HG02798 (cell line): ENCODE results near the gene SETD2.
"Not testable (repeated sequence)": the region's sequence is repeated elsewhere in the genome, so short reads cannot be mapped to it uniquely, and the experiment has no call there.

Experiments used
- ATAC-seq: cut with Tn5 transposase; IDR thresholded peaks from one replicate; pipeline ENCODE4 v1.9.1; 2021; ENCODE audit warnings: mild to moderate bottlenecking; ENCODE audit not compliant: unreplicated experiment, poor library complexity

SETD2 gene

GRCh38 chr3:47164007-47164881, at the start of gene SETD2:
Gene SETD2 (minus strand): TSS chr3:47164113. CDS start chr3:47163924, 189 bp downstream.
- ATAC-seq = peak; percentile 76

- no peak for ATAC-seq
Observed at GRCh38 chr3:47210863-47211405, 47.0 kb upstream of the SETD2 start.

GRCh38 chr3:47206022-47206421, 42.1 kb upstream of the SETD2 start:
- not testable (repeated sequence) for ATAC-seq

- no peak for ATAC-seq
Observed at GRCh38 chr3:47204875-47205274, 41.0 kb upstream of the SETD2 start.

- no peak for ATAC-seq
Observed at GRCh38 chr3:47202542-47202941, 38.6 kb upstream of the SETD2 start.

- no peak for ATAC-seq
Observed at GRCh38 chr3:47197287-47197686, 33.4 kb upstream of the SETD2 start.

GRCh38 chr3:47194994-47195393, 31.1 kb upstream of the SETD2 start:
- no peak for ATAC-seq

GRCh38 chr3:47193871-47194859, 30.3 kb upstream of the SETD2 start:
- ATAC-seq = no peak

GRCh38 chr3:47186285-47186684, 22.4 kb upstream of the SETD2 start:
- no peak for ATAC-seq

- ATAC-seq = not testable (repeated sequence)
Observed at GRCh38 chr3:47181685-47182084, 17.8 kb upstream of the SETD2 start.

- not testable (repeated sequence) for ATAC-seq
Observed at GRCh38 chr3:47180011-47180410, 16.1 kb upstream of the SETD2 start.

GRCh38 chr3:47176582-47176981, 12.7 kb upstream of the SETD2 start:
- no peak for ATAC-seq

GRCh38 chr3:47163169-47164006, 525 bp downstream of the SETD2 start:
- ATAC-seq = peak; percentile 30

- ATAC-seq = no peak
Observed at GRCh38 chr3:47162697-47163168, 1.2 kb downstream of the SETD2 start.

- ATAC-seq = no peak
Observed at GRCh38 chr3:47161983-47162696, 1.8 kb downstream of the SETD2 start.

GRCh38 chr3:47159820-47160219, 4.1 kb downstream of the SETD2 start:
- no peak for ATAC-seq

- ATAC-seq = no peak
Observed at GRCh38 chr3:47158208-47158607, 5.7 kb downstream of the SETD2 start.

- no peak for ATAC-seq
Observed at GRCh38 chr3:47156396-47156795, 7.5 kb downstream of the SETD2 start.

GRCh38 chr3:47152578-47152977, 11.3 kb downstream of the SETD2 start:
- ATAC-seq = no peak
